ENCODE measurements around the gene TRIM52. TPM values are rescaled to one million over a fixed set of nuclear protein-coding genes. Genes with fewer than 3 reads are reported as not detected.
A peak's percentile ranks its signal among the peaks of the same experiment; 100 is the strongest.
"Not testable (repeated sequence)": the region's sequence is repeated elsewhere in the genome, so short reads cannot be mapped to it uniquely, and the experiment has no call there.

TRIM52 gene
- polyA plus RNA-seq, 2 donors, result 3.0 to 7.6 TPM

- Histone ChIP-seq H3K4me3 (ENCODE audit: low read depth in 1 of 2, low read length in 2 of 2) (no peak overlapping the region), H3K4me1 (ENCODE audit: control insufficient read depth in 2 of 2, insufficient read depth in 2 of 2, low read length in 1 of 2) (no peaks in the 10 kb centered on the region), H3K36me3 (ENCODE audit: control insufficient read depth in 2 of 2, insufficient read depth in 2 of 2, low read length in 1 of 2) (no peaks in the 10 kb centered on the region), H3K27me3 (ENCODE audit: control insufficient read depth in 1 of 2, insufficient read depth in 2 of 2, low read length in 2 of 2) (no peaks in the 10 kb centered on the region), H3K27ac (ENCODE audit: low read depth in 2 of 2, low read length in 1 of 2) (no peak overlapping the region), H3K9me3 (ENCODE audit: control insufficient read depth in 2 of 2, insufficient read depth in 1 of 2, low read depth in 1 of 2, low read length in 1 of 2) (peaks cover 0 to 2% of the 10 kb centered on the region in 2 donors)
- 89% methylated on average over 7 of the region's 7 CpGs for WGBS, 2 donors
Observed at GRCh38 chr5:181280251-181280762, 19.4 kb upstream of the TRIM52 start.

GRCh38 chr5:181273433-181273744 lies 12.4 kb upstream of the TRIM52 start:
- H3K36me3 ChIP-seq (ENCODE audit: control insufficient read depth in 2 of 2, insufficient read depth in 2 of 2, low read length in 1 of 2); H3K27ac ChIP-seq (ENCODE audit: low read depth in 2 of 2, low read length in 1 of 2); H3K27me3 ChIP-seq (ENCODE audit: control insufficient read depth in 1 of 2, insufficient read depth in 2 of 2, low read length in 2 of 2); H3K9me3 ChIP-seq (ENCODE audit: control insufficient read depth in 2 of 2, insufficient read depth in 1 of 2, low read depth in 1 of 2, low read length in 1 of 2); H3K4me3 ChIP-seq (ENCODE audit: low read depth in 1 of 2, low read length in 2 of 2); H3K4me1 ChIP-seq (ENCODE audit: control insufficient read depth in 2 of 2, insufficient read depth in 2 of 2, low read length in 1 of 2): not testable (repeated sequence)
- WGBS, 2 donors, result 36 to 49% methylated on average over 26 to 28 of the region's 28 CpGs

- H3K36me3 ChIP-seq (ENCODE audit: control insufficient read depth in 2 of 2, insufficient read depth in 2 of 2, low read length in 1 of 2), result peaks cover 0 to 2% of the 10 kb centered on the region in 2 donors
- no peaks in the 10 kb centered on the region for H3K4me1 ChIP-seq (ENCODE audit: control insufficient read depth in 2 of 2, insufficient read depth in 2 of 2, low read length in 1 of 2)
- WGBS, 2 donors, result 80 to 83% methylated on average over 3 of the region's 3 CpGs
- H3K9me3 ChIP-seq (ENCODE audit: control insufficient read depth in 2 of 2, insufficient read depth in 1 of 2, low read depth in 1 of 2, low read length in 1 of 2), result no peaks in the 10 kb centered on the region
- H3K4me3 ChIP-seq (ENCODE audit: low read depth in 1 of 2, low read length in 2 of 2), result no peak overlapping the region
- H3K27ac ChIP-seq (ENCODE audit: low read depth in 2 of 2, low read length in 1 of 2), result no peak overlapping the region
- no peaks in the 10 kb centered on the region for H3K27me3 ChIP-seq (ENCODE audit: control insufficient read depth in 1 of 2, insufficient read depth in 2 of 2, low read length in 2 of 2)
Observed at GRCh38 chr5:181271081-181271480, 10.1 kb upstream of the TRIM52 start.

- H3K27me3 ChIP-seq (ENCODE audit: control insufficient read depth in 1 of 2, insufficient read depth in 2 of 2, low read length in 2 of 2); H3K36me3 ChIP-seq (ENCODE audit: control insufficient read depth in 2 of 2, insufficient read depth in 2 of 2, low read length in 1 of 2); H3K4me1 ChIP-seq (ENCODE audit: control insufficient read depth in 2 of 2, insufficient read depth in 2 of 2, low read length in 1 of 2); H3K4me3 ChIP-seq (ENCODE audit: low read depth in 1 of 2, low read length in 2 of 2); H3K9me3 ChIP-seq (ENCODE audit: control insufficient read depth in 2 of 2, insufficient read depth in 1 of 2, low read depth in 1 of 2, low read length in 1 of 2); H3K27ac ChIP-seq (ENCODE audit: low read depth in 2 of 2, low read length in 1 of 2): not testable (repeated sequence)
- WGBS, 2 donors, result 83 to 87% methylated on average over 12 of the region's 12 CpGs
Observed at GRCh38 chr5:181267907-181268306, 7.0 kb upstream of the TRIM52 start.

- H3K27ac ChIP-seq (ENCODE audit: low read depth in 2 of 2, low read length in 1 of 2); H3K4me1 ChIP-seq (ENCODE audit: control insufficient read depth in 2 of 2, insufficient read depth in 2 of 2, low read length in 1 of 2); H3K36me3 ChIP-seq (ENCODE audit: control insufficient read depth in 2 of 2, insufficient read depth in 2 of 2, low read length in 1 of 2); H3K4me3 ChIP-seq (ENCODE audit: low read depth in 1 of 2, low read length in 2 of 2); H3K9me3 ChIP-seq (ENCODE audit: control insufficient read depth in 2 of 2, insufficient read depth in 1 of 2, low read depth in 1 of 2, low read length in 1 of 2); H3K27me3 ChIP-seq (ENCODE audit: control insufficient read depth in 1 of 2, insufficient read depth in 2 of 2, low read length in 2 of 2): not testable (repeated sequence)
- 51 to 66% methylated on average over 5 to 8 of the region's 8 CpGs for WGBS, 2 donors
Observed at GRCh38 chr5:181267291-181267904, 6.5 kb upstream of the TRIM52 start.

- Histone ChIP-seq H3K4me3 (ENCODE audit: low read depth in 1 of 2, low read length in 2 of 2) (no peak overlapping the region), H3K4me1 (ENCODE audit: control insufficient read depth in 2 of 2, insufficient read depth in 2 of 2, low read length in 1 of 2) (peaks cover 0 to 3% of the 10 kb centered on the region in 2 donors), H3K27me3 (ENCODE audit: control insufficient read depth in 1 of 2, insufficient read depth in 2 of 2, low read length in 2 of 2) (no peaks in the 10 kb centered on the region), H3K9me3 (ENCODE audit: control insufficient read depth in 2 of 2, insufficient read depth in 1 of 2, low read depth in 1 of 2, low read length in 1 of 2) (no peaks in the 10 kb centered on the region), H3K36me3 (ENCODE audit: control insufficient read depth in 2 of 2, insufficient read depth in 2 of 2, low read length in 1 of 2) (no peaks in the 10 kb centered on the region), H3K27ac (ENCODE audit: low read depth in 2 of 2, low read length in 1 of 2) (no peak overlapping the region)
- 78 to 82% methylated on average over 18 of the region's 18 CpGs for WGBS, 2 donors
Observed at GRCh38 chr5:181265092-181265671, 4.2 kb upstream of the TRIM52 start.

GRCh38 chr5:181263633-181264032 lies 2.7 kb upstream of the TRIM52 start:
- no peaks in the 10 kb centered on the region for H3K27me3 ChIP-seq (ENCODE audit: control insufficient read depth in 1 of 2, insufficient read depth in 2 of 2, low read length in 2 of 2)
- WGBS, 2 donors, result 70 to 74% methylated on average over 5 of the region's 5 CpGs
- no peaks in the 10 kb centered on the region for H3K36me3 ChIP-seq (ENCODE audit: control insufficient read depth in 2 of 2, insufficient read depth in 2 of 2, low read length in 1 of 2)
- H3K4me1 ChIP-seq (ENCODE audit: control insufficient read depth in 2 of 2, insufficient read depth in 2 of 2, low read length in 1 of 2), result peaks cover 0 to 10% of the 10 kb centered on the region in 2 donors
- no peak overlapping the region for H3K4me3 ChIP-seq (ENCODE audit: low read depth in 1 of 2, low read length in 2 of 2)
- H3K27ac ChIP-seq (ENCODE audit: low read depth in 2 of 2, low read length in 1 of 2), result no peak overlapping the region
- H3K9me3 ChIP-seq (ENCODE audit: control insufficient read depth in 2 of 2, insufficient read depth in 1 of 2, low read depth in 1 of 2, low read length in 1 of 2), result no peaks in the 10 kb centered on the region

- no peaks in the 10 kb centered on the region for H3K9me3 ChIP-seq (ENCODE audit: control insufficient read depth in 2 of 2, insufficient read depth in 1 of 2, low read depth in 1 of 2, low read length in 1 of 2)
- peak overlapping the region; percentile 95 to 98 for H3K27ac ChIP-seq (ENCODE audit: low read depth in 2 of 2, low read length in 1 of 2)
- peak overlapping the region; percentile 69 to 82 for H3K4me3 ChIP-seq (ENCODE audit: low read depth in 1 of 2, low read length in 2 of 2)
- H3K36me3 ChIP-seq (ENCODE audit: control insufficient read depth in 2 of 2, insufficient read depth in 2 of 2, low read length in 1 of 2), result no peaks in the 10 kb centered on the region
- H3K27me3 ChIP-seq (ENCODE audit: control insufficient read depth in 1 of 2, insufficient read depth in 2 of 2, low read length in 2 of 2), result no peaks in the 10 kb centered on the region
- 1% methylated on average over 56 to 59 of the region's 59 CpGs for WGBS, 2 donors
- H3K4me1 ChIP-seq (ENCODE audit: control insufficient read depth in 2 of 2, insufficient read depth in 2 of 2, low read length in 1 of 2), result peaks cover 0 to 10% of the 10 kb centered on the region in 2 donors
Observed at GRCh38 chr5:181261320-181262049, 542 bp upstream of the TRIM52 start.

GRCh38 chr5:181259974-181260719 lies 796 bp downstream of the TRIM52 start:
- Histone ChIP-seq H3K36me3 (ENCODE audit: control insufficient read depth in 2 of 2, insufficient read depth in 2 of 2, low read length in 1 of 2) (no peaks in the 10 kb centered on the region), H3K4me1 (ENCODE audit: control insufficient read depth in 2 of 2, insufficient read depth in 2 of 2, low read length in 1 of 2) (peaks cover 0 to 10% of the 10 kb centered on the region in 2 donors), H3K27ac (ENCODE audit: low read depth in 2 of 2, low read length in 1 of 2) (peak overlapping the region; percentile 95 to 98), H3K4me3 (ENCODE audit: low read depth in 1 of 2, low read length in 2 of 2) (peak overlapping the region; percentile 69 to 82), H3K27me3 (ENCODE audit: control insufficient read depth in 1 of 2, insufficient read depth in 2 of 2, low read length in 2 of 2) (no peaks in the 10 kb centered on the region), H3K9me3 (ENCODE audit: control insufficient read depth in 2 of 2, insufficient read depth in 1 of 2, low read depth in 1 of 2, low read length in 1 of 2) (no peaks in the 10 kb centered on the region)
- 1 to 2% methylated on average over 26 of the region's 26 CpGs for WGBS, 2 donors

All from esophagus (tissue), 2 donors.